GM10847 (cell line): ENCODE measurements around the gene RNF11.

Experiments used
- POLR2A ChIP-seq: IDR thresholded peaks from 2 replicates; pipeline ENCODE4 v1.6.1; 2011; ENCODE audit not compliant: insufficient read length; ENCODE audit errors: extremely low read depth

Gene RNF11

GRCh38 chr1:51247499-51247898 lies 11.4 kb downstream of the RNF11 start:
- no peak for TF ChIP-seq POLR2A

DNA sequence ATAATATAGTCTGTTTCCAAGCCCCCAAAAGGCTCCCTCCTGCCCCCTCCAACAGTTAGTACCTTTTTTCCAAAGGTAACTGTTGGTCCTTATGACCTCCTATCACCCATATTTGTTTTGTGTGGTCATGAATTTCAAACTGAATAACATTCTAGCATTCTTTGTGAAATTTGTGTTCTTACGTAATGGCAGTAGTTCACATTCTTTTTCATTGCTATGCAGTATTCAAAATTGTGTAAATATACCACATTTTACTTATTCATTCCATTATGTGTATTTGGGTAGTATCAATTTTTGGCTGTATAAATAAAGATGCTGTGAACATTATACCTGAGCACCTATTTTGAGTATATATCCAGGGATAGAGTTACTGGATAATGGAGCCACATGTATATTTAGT lies 13.4 kb downstream of the RNF11 start:
- no peak for TF ChIP-seq POLR2A

- no peak for TF ChIP-seq POLR2A
Measured at GRCh38 chr1:51252366-51252765, 16.3 kb downstream of the RNF11 start.

GRCh38 chr1:51253691-51254090 lies 17.6 kb downstream of the RNF11 start:
- no peak for TF ChIP-seq POLR2A

DNA sequence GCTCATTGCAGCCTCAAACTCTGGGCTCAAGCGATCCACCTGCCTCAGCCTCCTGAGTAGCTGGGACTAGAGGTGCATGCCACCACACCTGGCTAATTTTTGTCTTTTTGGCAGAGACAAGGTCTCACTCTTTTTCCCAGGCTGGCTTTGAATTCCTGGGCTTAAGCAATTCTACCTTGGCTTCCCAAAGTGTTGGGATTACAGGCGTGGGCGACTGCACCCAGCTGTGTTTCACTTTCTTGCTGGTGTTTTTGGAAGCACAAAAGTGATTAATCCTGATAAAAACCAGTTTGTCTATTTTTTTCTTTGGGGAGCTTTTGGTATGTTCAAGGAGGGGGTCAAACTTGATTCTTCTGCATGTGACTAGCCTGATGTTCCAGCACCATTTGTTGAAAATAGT lies 19.3 kb downstream of the RNF11 start:
- TF ChIP-seq POLR2A: no peak

DNA sequence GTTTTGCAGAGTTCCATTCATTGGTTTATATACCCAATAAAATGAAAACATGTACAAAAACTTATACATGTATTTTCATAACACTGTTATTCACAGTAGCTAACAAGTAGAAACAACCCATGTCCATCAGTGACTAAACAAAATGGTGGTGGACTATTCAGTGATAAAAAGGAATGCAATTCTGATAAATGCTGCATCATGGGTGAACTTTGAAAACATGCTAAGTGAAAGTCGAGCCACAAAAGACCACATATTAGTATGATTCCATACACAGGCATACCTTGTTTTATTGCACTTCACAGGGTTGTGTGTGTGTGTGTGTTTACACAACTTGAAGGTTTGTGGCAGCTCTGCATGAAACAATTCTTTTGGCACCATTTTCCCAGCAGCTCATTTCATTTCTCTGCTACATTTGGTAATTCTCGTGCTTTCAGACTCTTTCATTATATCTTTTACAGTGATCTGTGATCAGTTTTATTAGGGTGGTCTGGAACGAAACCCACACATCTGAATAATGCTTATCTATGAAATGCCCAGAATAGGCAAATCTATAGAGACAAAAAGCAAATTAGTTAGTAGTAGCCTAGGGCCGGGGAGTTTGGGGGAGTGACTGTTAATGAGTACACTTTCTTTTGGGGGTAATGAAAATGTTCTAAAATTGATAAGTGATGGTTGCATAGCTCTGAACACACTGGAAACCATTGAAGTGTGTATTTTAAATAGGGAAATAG lies 27.2 kb downstream of the RNF11 start:
- no peak for TF ChIP-seq POLR2A

DNA sequence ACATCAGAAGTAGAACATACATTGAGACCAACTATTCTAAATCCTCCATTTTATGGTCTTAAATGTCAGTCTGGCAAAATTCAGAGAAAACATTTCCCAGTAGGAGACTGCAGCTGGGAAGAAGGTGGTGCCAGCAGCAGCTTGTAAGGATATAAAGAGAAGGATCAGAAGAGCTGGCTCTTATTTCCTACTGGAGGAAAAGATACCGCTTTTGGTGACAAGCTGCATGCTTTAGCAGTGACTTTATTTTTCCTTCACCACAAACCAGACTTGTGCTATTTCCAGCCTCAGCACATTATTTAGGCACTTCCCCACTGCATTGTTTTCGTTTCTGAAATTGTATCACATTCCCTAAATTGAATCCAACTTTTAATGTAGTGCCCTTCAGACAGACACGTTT lies 28.4 kb downstream of the RNF11 start:
- no peak for TF ChIP-seq POLR2A

DNA sequence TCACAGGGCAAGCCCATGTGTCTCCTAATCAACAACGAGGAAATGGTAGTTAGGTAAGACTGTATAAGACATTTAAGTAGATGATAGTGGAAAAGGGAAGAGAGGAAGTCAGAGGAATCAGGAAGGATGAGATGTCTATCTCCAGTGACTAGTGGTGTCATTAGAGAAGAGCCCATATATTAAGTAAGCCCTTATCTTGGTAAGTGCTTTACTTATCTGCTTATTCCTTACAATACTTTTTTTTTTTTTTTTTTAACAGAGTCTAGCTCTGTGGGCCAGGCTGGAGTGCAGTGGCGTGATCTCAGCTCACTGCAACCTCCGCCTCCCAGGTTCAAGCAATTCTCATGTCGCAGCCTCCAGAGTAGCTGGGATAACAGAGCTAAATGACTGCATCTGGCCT lies 29.5 kb downstream of the RNF11 start:
- TF ChIP-seq POLR2A: no peak

DNA sequence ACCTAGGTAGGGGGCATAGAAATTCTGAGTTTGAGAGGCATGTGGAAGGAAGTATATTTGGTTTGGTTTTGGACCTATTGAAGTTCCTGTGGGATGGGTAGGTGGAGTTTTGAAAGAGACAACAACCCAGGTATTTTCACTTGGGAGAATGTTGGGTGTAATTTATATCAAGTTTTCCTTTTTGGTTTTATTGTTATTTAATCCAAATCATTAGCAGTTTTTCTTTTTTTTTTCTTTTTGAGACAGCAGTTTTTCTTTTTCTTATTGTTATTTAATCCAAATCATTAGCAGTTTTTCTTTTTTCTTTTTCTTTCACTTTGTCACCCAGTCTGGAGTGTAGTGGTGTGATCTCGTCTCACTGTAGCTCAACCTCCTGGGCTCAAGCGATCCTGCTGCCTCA lies 30.1 kb downstream of the RNF11 start:
- TF ChIP-seq POLR2A: no peak

GRCh38 chr1:51266791-51267190 lies 30.7 kb downstream of the RNF11 start:
- no peak for TF ChIP-seq POLR2A

- TF ChIP-seq POLR2A: no peak
Measured at GRCh38 chr1:51268634-51269033, 32.6 kb downstream of the RNF11 start.

DNA sequence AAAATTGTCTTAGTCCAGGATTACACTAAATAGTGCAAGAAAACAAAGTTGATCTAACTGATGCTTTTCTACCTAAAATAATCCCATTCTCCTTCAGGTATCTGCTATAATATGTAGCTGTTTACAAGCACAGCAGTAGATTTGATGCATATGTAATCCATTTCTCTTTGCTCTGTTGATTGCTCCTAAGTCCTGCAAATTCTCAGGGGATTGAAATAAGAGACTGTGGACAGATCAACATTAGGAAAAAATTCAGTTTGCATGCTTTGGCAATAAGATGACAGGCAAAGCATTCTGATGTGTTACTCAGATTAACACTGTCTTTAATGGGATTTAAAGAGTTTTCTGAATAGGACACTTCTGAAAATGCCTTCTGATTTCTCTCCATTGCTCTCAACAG lies 34.7 kb downstream of the RNF11 start:
- TF ChIP-seq POLR2A: no peak

GRCh38 chr1:51272916-51273315 lies 36.8 kb downstream of the RNF11 start:
- TF ChIP-seq POLR2A: no peak

GRCh38 chr1:51274676-51275075 lies 38.6 kb downstream of the RNF11 start:
- no peak for TF ChIP-seq POLR2A

DNA sequence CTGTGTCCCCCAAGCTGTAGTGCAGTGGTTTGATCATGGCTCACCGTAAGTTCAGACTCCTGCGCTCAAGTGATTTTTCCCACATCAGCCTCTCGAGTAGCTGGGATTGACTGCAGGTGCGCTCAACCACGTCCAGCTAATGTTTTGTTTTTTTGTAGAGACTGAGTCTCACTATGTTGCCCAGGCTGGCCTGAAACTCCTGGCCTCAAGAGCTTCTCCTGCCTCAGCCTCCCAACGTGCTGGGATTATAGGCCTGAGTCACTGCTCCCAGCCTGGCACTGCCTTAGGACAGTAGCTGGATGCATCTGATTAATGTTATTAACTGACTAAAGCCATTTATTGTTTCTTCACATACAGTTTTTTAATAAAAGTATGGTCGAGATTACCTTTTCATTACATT lies 40.2 kb downstream of the RNF11 start:
- TF ChIP-seq POLR2A: no peak

GRCh38 chr1:51280321-51280978 lies 44.4 kb downstream of the RNF11 start:
- TF ChIP-seq POLR2A: no peak

GRCh38 chr1:51281807-51282206 lies 45.7 kb downstream of the RNF11 start:
- TF ChIP-seq POLR2A: no peak
